Right ventricle myocardium superior (tissue), 1 donor: ENCODE results near the gene TIMM22. TPM values are rescaled to one million over a fixed set of nuclear protein-coding genes. Genes with fewer than 3 reads are reported as not detected.
"Not testable (repeated sequence)": the region's sequence is repeated elsewhere in the genome, so short reads cannot be mapped to it uniquely, and the experiment has no call there.

Experiments used
- ATAC-seq: fragments of 200-7000 bp; cut with Tn5 transposase; one replicate; pipeline ENCODE4 v1.9.1; 2020; ENCODE audit warnings: mild to moderate bottlenecking; ENCODE audit not compliant: poor library complexity
- DNase-seq: peaks from one replicate; pipeline ENCODE4 v3.0.0-alpha.2; 2020
- intact Hi-C: fragments of 100-400 bp; cut with DNase I; formaldehyde crosslinking; loops from one replicate; pipeline ENCODE4 v1.11.2; 2022
- total RNA-seq: library from RNA; stranded (reverse); fragmentation: NEBNext Ultra II Directional; extraction: Animal tissue kit (Norgen Biotek cat#: 25700); gene quantifications from one replicate; pipeline ENCODE4 v1.2.1, GENCODE V29; 2021
- donor health status: DM: no; HTN: yes; CAD: no; lungs with severe emphysema.

Gene TIMM22
- total RNA-seq, 1 donor from 2014 or later, result 17.1 TPM

GRCh38 chr17:1030684-1031532 is 34.0 kb downstream of the TIMM22 start:
- ATAC-seq, result peak; percentile 55
- peak; percentile 81 for DNase-seq
- intact Hi-C loops, result no loop called here

GRCh38 chr17:1031711-1032110 is 34.8 kb downstream of the TIMM22 start:
- intact Hi-C loops, result no loop called here
- DNase-seq, result peak; percentile 83
- ATAC-seq, result peak; percentile 75

GRCh38 chr17:1032391-1032790 is 35.5 kb downstream of the TIMM22 start:
- ATAC-seq (no peak), DNase-seq (no peak)
- intact Hi-C loops, result no loop called here

GRCh38 chr17:1033503-1033902 is 36.6 kb downstream of the TIMM22 start:
- ATAC-seq, result no peak
- intact Hi-C loops, result no loop called here
- no peak for DNase-seq

GRCh38 chr17:1034652-1035210 is 37.8 kb downstream of the TIMM22 start:
- no peak for DNase-seq
- intact Hi-C loops, result no loop called here
- no peak for ATAC-seq

GRCh38 chr17:1035546-1036170 is 38.7 kb downstream of the TIMM22 start:
- intact Hi-C loops, result no loop called here
- DNase-seq (no peak), ATAC-seq (no peak)

GRCh38 chr17:1036171-1036844 is 39.4 kb downstream of the TIMM22 start:
- intact Hi-C loops, result no loop called here
- no peak for ATAC-seq
- DNase-seq, result no peak

- intact Hi-C loops, result no loop called here
- DNase-seq (no peak), ATAC-seq (no peak)
Observed at GRCh38 chr17:1036845-1037237, 39.9 kb downstream of the TIMM22 start.

GRCh38 chr17:1037238-1037879 is 40.4 kb downstream of the TIMM22 start:
- ATAC-seq (no peak), DNase-seq (no peak)
- intact Hi-C loops, result no loop called here

GRCh38 chr17:1038459-1039122 is 41.7 kb downstream of the TIMM22 start:
- DNase-seq (no peak), ATAC-seq (no peak)
- intact Hi-C loops, result no loop called here

- ATAC-seq, result no peak
- intact Hi-C loops, result no loop called here
- no peak for DNase-seq
Observed at GRCh38 chr17:1039123-1039507, 42.2 kb downstream of the TIMM22 start.

GRCh38 chr17:1039511-1040215 is 42.7 kb downstream of the TIMM22 start:
- intact Hi-C loops, result no loop called here

GRCh38 chr17:1040216-1040600 is 43.3 kb downstream of the TIMM22 start:
- intact Hi-C loops, result no loop called here
- peak; percentile 62 for DNase-seq
- peak; percentile 31 for ATAC-seq

More at GRCh38 chr17:1039511-1040215, 42.7 kb downstream of the TIMM22 start:
- DNase-seq (peak; percentile 90), ATAC-seq (peak; percentile 79)

GRCh38 chr17:1041746-1042145 is 44.8 kb downstream of the TIMM22 start:
- intact Hi-C loops, result no loop called here
- no peak for ATAC-seq
- DNase-seq, result peak; percentile 27

GRCh38 chr17:1042486-1042885 is 45.6 kb downstream of the TIMM22 start:
- no peak for ATAC-seq

GRCh38 chr17:1043601-1044251 is 46.8 kb downstream of the TIMM22 start:
- intact Hi-C loops, result no loop called here
- DNase-seq, result peak; percentile 86
- peak; percentile 40 for ATAC-seq

More at GRCh38 chr17:1042486-1042885, 45.6 kb downstream of the TIMM22 start:
- intact Hi-C loops, result no loop called here
- peak; percentile 10 for DNase-seq

GRCh38 chr17:1044387-1045009 is 47.6 kb downstream of the TIMM22 start:
- not testable (repeated sequence) for ATAC-seq
- intact Hi-C loops, result loop anchor here (5.0 kb wide), 1 partner anchor 42 kb away; no protein-coding TSS in a partner anchor
- DNase-seq, result peak; percentile 37
